SK-N-SH (cell line): ENCODE results near the gene SYNE3. TPM values are rescaled to one million over a fixed set of nuclear protein-coding genes. Genes with fewer than 3 reads are reported as not detected.

Experiments
- CTCF ChIA-PET: fragments of 300-600, 350-600 bp; formaldehyde crosslinking; extraction: SDS; loops from one replicate; lab custom pipeline; 2021; lab: Yijun Ruan, JAX
- POLR2A ChIA-PET: fragments of 350-600 bp; sonication (Branson Sonifier 250); formaldehyde crosslinking; extraction: SDS; loops from one replicate; lab custom pipeline; 2020; ENCODE audit warnings: antibody characterized with exemption, inconsistent platforms; lab: Yijun Ruan, JAX
- DNase-seq: peaks from one replicate; pipeline ENCODE4 v3.0.0; 2012
- H2AFZ ChIP-seq: fragments of 200-600 bp; sonication (generic); 2 replicates; pipeline ENCODE4 v1.8.1; 2016; ENCODE audit warnings: antibody characterized with exemption, mild to moderate bottlenecking, low read depth
- H3F3A ChIP-seq: fragments of 200-600 bp; sonication (generic); replicated peaks from 2 replicates; pipeline ENCODE3; 2016; ENCODE audit warnings: antibody characterized with exemption, mild to moderate bottlenecking; ENCODE audit not compliant: insufficient read depth
- H3K27ac ChIP-seq, 2 experiments: fragments of 200-500 bp in 1 of 2; fragments of 200-600 bp in 1 of 2; sonication (Bioruptor generic) in 1 of 2; sonication (generic), shearing (Covaris generic) in 1 of 2; 2 replicates each; pipeline versions ENCODE4 v1.5.1 to v1.6.1; 2014 to 2016; ENCODE audit warnings: low read depth in 2 of 2, inconsistent platforms in 1 of 2, low read length in 1 of 2, mild to moderate bottlenecking in 1 of 2, mixed read lengths in 1 of 2
- H3K27me3 ChIP-seq: fragments of 200-600 bp; sonication (generic), shearing (Covaris generic); 2 replicates; pipeline ENCODE4 v1.6.1; 2016; ENCODE audit warnings: mixed run types; ENCODE audit not compliant: insufficient read depth
- H3K36me3 ChIP-seq, 2 experiments: fragments of 200-500 bp in 1 of 2; fragments of 200-600 bp in 1 of 2; sonication (Bioruptor generic) in 1 of 2; sonication (generic) in 1 of 2; replicated peaks in 1 of 2; 2 replicates each; pipeline versions ENCODE3 to v1.5.1; 2014 to 2016; ENCODE audit warnings: low read length in 1 of 2, mild to moderate bottlenecking in 1 of 2; ENCODE audit not compliant: insufficient read depth in 2 of 2, control insufficient read depth in 1 of 2
- H3K4me1 ChIP-seq, 2 experiments: fragments of 200-500 bp in 1 of 2; fragments of 200-600 bp in 1 of 2; sonication (Bioruptor generic) in 1 of 2; sonication (generic), shearing (Covaris generic) in 1 of 2; 2 replicates each; pipeline versions ENCODE4 v1.5.1 to v1.6.1; 2014 to 2016; ENCODE audit warnings: low read depth in 1 of 2, low read length in 1 of 2, mixed run types in 1 of 2; ENCODE audit not compliant: insufficient read depth in 2 of 2, control insufficient read depth in 1 of 2
- H3K4me2 ChIP-seq: fragments of 200-600 bp; sonication (generic), shearing (Covaris generic); 2 replicates; pipeline ENCODE4 v1.6.1; 2017; ENCODE audit warnings: mixed run types
- H3K4me3 ChIP-seq, 2 experiments: fragments of 200-500 bp in 1 of 2; fragments of 200-600 bp in 1 of 2; sonication (Bioruptor generic) in 1 of 2; sonication (generic), shearing (Covaris generic) in 1 of 2; 2 replicates each; pipeline versions ENCODE4 v1.5.1 to v1.8.1; 2014 to 2016; ENCODE audit warnings: low read depth in 2 of 2, inconsistent platforms in 1 of 2, low read length in 1 of 2, mild to moderate bottlenecking in 1 of 2, mixed read lengths in 1 of 2, moderate library complexity in 1 of 2
- H3K79me2 ChIP-seq: fragments of 200-600 bp; sonication (generic); 2 replicates; pipeline ENCODE4 v1.8.1; 2017; ENCODE audit warnings: mild to moderate bottlenecking; ENCODE audit not compliant: insufficient read depth
- H3K9ac ChIP-seq: fragments of 200-600 bp; sonication (generic); 2 replicates; pipeline ENCODE4 v1.6.1; 2017; ENCODE audit warnings: mixed run types
- H3K9me2 ChIP-seq: fragments of 200-600 bp; sonication (generic); 2 replicates; pipeline ENCODE4 v1.6.1; 2017; ENCODE audit warnings: mixed run types
- H3K9me3 ChIP-seq: fragments of 200-600 bp; sonication (generic); 2 replicates; pipeline ENCODE4 v1.6.1; 2017; ENCODE audit warnings: mixed run types, mild to moderate bottlenecking, moderate library complexity
- H4K20me1 ChIP-seq: fragments of 200-600 bp; sonication (generic); 2 replicates; pipeline ENCODE4 v1.6.1; 2017; ENCODE audit warnings: mild to moderate bottlenecking, mixed run types; ENCODE audit not compliant: insufficient read depth
- CTCF ChIP-seq: fragments of 200-600 bp; sonication (generic); IDR thresholded peaks from 2 replicates; pipeline ENCODE4 v1.6.1; 2017; ENCODE audit warnings: antibody characterized with exemption, mild to moderate bottlenecking, moderate library complexity
- ELF1 ChIP-seq: IDR thresholded peaks from 2 replicates; pipeline ENCODE4 v1.4.0; 2012
- EP300 ChIP-seq, 2 experiments: IDR thresholded peaks; 2 replicates each; pipeline versions ENCODE4 v1.4.0 to v1.6.1; 2012; ENCODE audit warnings: borderline replicate concordance in 1 of 2, low read depth in 1 of 2, low read length in 1 of 2
- FOSL2 ChIP-seq: IDR thresholded peaks from 2 replicates; pipeline ENCODE4 v1.4.0; 2012; ENCODE audit warnings: low read depth, mild to moderate bottlenecking, moderate library complexity, borderline replicate concordance
- FOXM1 ChIP-seq: IDR thresholded peaks from 2 replicates; pipeline ENCODE4 v1.4.0; 2012; ENCODE audit warnings: low read depth, mild to moderate bottlenecking
- GABPA ChIP-seq: IDR thresholded peaks from 2 replicates; pipeline ENCODE4 v1.4.0; 2012; ENCODE audit warnings: low read depth, mild to moderate bottlenecking
- IRF3 ChIP-seq: fragments of 150-350 bp; IDR thresholded peaks from 2 replicates; pipeline ENCODE4 v1.6.1; 2016; ENCODE audit warnings: mild to moderate bottlenecking, low read depth, low read length
- NFIC ChIP-seq: IDR thresholded peaks from 2 replicates; pipeline ENCODE4 v1.4.0; 2012; ENCODE audit warnings: borderline replicate concordance
- NRF1 ChIP-seq: IDR thresholded peaks from 2 replicates; pipeline ENCODE4 v1.6.1; 2012; ENCODE audit warnings: low read depth, mild to moderate bottlenecking, low read length
- POLR2AphosphoS5 ChIP-seq: IDR thresholded peaks from 2 replicates; pipeline ENCODE4 v1.6.1; 2012; ENCODE audit warnings: low read depth, low read length
- RAD21 ChIP-seq: IDR thresholded peaks from 2 replicates; pipeline ENCODE4 v1.6.1; 2012; ENCODE audit warnings: mild to moderate bottlenecking, low read length
- SIN3A ChIP-seq: IDR thresholded peaks from 2 replicates; pipeline ENCODE4 v1.6.1; 2012; ENCODE audit warnings: low read depth, mild to moderate bottlenecking, low read length, moderate library complexity, borderline replicate concordance
- SMC3 ChIP-seq: IDR thresholded peaks from 2 replicates; pipeline ENCODE4 v1.6.1; 2012; ENCODE audit warnings: low read depth, low read length, improper control_type of control experiment
- TAF1 ChIP-seq: IDR thresholded peaks from 2 replicates; pipeline ENCODE4 v1.6.1; 2012; ENCODE audit warnings: low read depth, mild to moderate bottlenecking, low read length, moderate library complexity, borderline replicate concordance
- TEAD4 ChIP-seq: IDR thresholded peaks from 2 replicates; pipeline ENCODE4 v1.4.0; 2012; ENCODE audit warnings: mild to moderate bottlenecking, borderline replicate concordance; ENCODE audit not compliant: insufficient read depth
- YY1 ChIP-seq: IDR thresholded peaks from 2 replicates; pipeline ENCODE4 v1.4.0; 2012; ENCODE audit warnings: low read depth, mild to moderate bottlenecking
- WGBS: methylation state at CpG from one replicate; pipeline ENCODE4 v1.1.6; 2017; ENCODE audit warnings: low lambda C conversion rate; 5-methylcytosine and 5-hydroxymethylcytosine counted together
- polyA plus RNA-seq, 3 experiments: library from polyadenylated mRNA; depleted of rRNA; stranded (reverse); fragments of >200 nt; gene quantifications; 2 replicates each; pipeline ENCODE4 v1.2.3, GENCODE V29; 2012

SYNE3 gene
- polyA plus RNA-seq, 1 of the 3 experiments (the other 2 are of a cell fraction) = 2.0 TPM

DNA sequence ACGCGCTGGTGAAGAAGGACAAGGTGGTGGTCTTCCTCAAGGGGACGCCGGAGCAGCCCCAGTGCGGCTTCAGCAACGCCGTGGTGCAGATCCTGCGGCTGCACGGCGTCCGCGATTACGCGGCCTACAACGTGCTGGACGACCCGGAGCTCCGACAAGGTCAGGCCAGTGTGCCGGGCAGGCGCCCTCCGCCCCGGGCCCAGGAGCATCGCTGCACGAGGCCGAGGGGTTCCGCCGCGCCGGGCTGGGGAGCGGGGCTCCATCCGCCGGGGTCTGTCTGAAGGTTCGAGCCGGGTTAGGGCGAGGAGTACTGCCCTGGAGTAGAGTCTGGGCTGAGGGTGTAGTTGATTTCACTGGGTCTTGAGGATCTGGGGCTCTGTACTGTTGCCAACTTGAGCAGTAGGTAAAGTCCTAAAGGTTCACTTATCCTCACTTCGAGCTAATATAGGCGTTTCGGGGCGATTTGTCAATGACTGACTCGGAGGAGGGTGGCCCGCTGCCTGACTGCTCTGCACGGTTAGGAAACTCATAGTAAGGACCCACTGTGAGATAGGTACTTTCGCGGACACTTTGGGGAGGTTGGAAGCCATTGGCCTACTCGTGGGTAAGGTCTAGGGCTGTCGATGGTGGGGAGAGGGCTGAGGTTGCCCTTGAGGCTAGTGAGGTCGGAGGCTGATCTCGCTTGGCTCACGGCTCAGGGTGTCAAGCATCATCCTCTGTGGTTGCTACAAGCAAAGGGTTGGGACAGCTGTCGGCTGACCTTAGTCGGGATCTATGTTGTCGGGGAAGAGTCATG is 19.0 kb upstream of the SYNE3 start:
- Histone ChIP-seq H3K4me2 (peak overlapping the region; percentile 93), H3K9ac (peak overlapping the region; percentile 83), H3K27ac (peak overlapping the region; percentile 57 to 58; a peak in 2 of 4 replicates), H3K4me3 (peak overlapping the region; percentile 80 to 95), H4K20me1 (peaks cover 51% of the 10 kb centered on the region), H3K9me3 (no peaks in the 10 kb centered on the region), H3K27me3 (no peaks in the 10 kb centered on the region), H3K79me2 (peaks cover 92% of the 10 kb centered on the region), H2AFZ (0 out of 2 replicates have a peak overlapping the region, but pooled peaks have one; percentile 25), H3K9me2 (no peaks in the 10 kb centered on the region), H3F3A (peaks cover 5% of the 10 kb centered on the region), H3K4me1 (peaks cover 23 to 41% of the 10 kb centered on the region in 2 experiments), H3K36me3 (peaks cover 13 to 14% of the 10 kb centered on the region in 2 experiments)
- POLR2A ChIA-PET = interaction anchor here (0.6 to 2.7 kb wide), 5 partner anchors 10 to 95 kb away, joined by 3 to 10 read pairs (median 3); no protein-coding TSS in a partner anchor
- TF ChIP-seq NRF1 (no peak), TAF1 (no peak), GABPA (no peak), CTCF (no peak), POLR2AphosphoS5 (no peak), FOSL2 (no peak), YY1 (no peak), ELF1 (no peak), TEAD4 (no peak), SMC3 (no peak), SIN3A (no peak), NFIC (no peak), IRF3 (no peak), EP300 (IDR thresholded peaks at IDR 0.05; ENCODE audit: borderline replicate concordance in 1 of 2, low read depth in 1 of 2, low read length in 1 of 2) (no peak), FOXM1 (no peak), RAD21 (no peak)
- WGBS = 1% methylated on average over 37 of the region's 52 CpGs
- peak; percentile 63 for DNase-seq
- CTCF ChIA-PET = interaction anchor here (0.9 to 15.5 kb wide), 7 partner anchors 8 to 103 kb away, joined by 3 to 254 read pairs (median 5); no protein-coding TSS in a partner anchor
